ENCODE data around the gene RAB14. TPM values are rescaled to one million over a fixed set of nuclear protein-coding genes. Genes with fewer than 3 reads are reported as not detected.

Gene RAB14
- total and polyA plus RNA-seq, 2 experiments from 2014 or later = 22.8 to 31.0 TPM

- DNase-seq (ENCODE audit: low spot score) (no peak), ATAC-seq (no peak)
- H3K27ac ChIP-seq (ENCODE audit: low read depth) = no peak overlapping the region
- H3K79me2 ChIP-seq (replicated peaks; ENCODE audit: insufficient read depth) = no peaks in the 10 kb centered on the region
- Mint-ChIP-seq H3K27me3 (ENCODE audit: insufficient read depth, low read depth, poor library complexity) (peaks cover 9% of the 10 kb centered on the region), H3K9me3 (peaks cover 9% of the 10 kb centered on the region), H3K27ac (no peak overlapping the region), H3K4me1 (peaks cover 13% of the 10 kb centered on the region), H3K4me3 (no peak overlapping the region), H3K36me3 (ENCODE audit: low read depth) (no peaks in the 10 kb centered on the region; the same call in 1 of the 3 replicates)
- peaks cover 14% of the 10 kb centered on the region; the same call in 1 of the 2 replicates for H3K9me2 ChIP-seq (ENCODE audit: insufficient read depth)
- TF ChIP-seq EZH2 (IDR thresholded peaks at IDR 0.05; ENCODE audit: low read depth, unreplicated experiment) (no peak), CREB1 (CRISPR knock-in tag; IDR thresholded peaks at IDR 0.05; ENCODE audit: low read depth) (no peak), POLR2AphosphoS5 (IDR thresholded peaks at IDR 0.05; ENCODE audit: low read depth) (no peak), EZH2phosphoT487 (IDR thresholded peaks at IDR 0.05; ENCODE audit: unreplicated experiment) (no peak), ZNF462 (CRISPR knock-in tag; IDR thresholded peaks at IDR 0.05) (no peak), STAT1 (IDR thresholded peaks at IDR 0.05; ENCODE audit: unreplicated experiment) (no peak), ETS1 (IDR thresholded peaks at IDR 0.05) (no peak), JUNB (IDR thresholded peaks at IDR 0.05; ENCODE audit: unreplicated experiment) (no peak), CTCF (conservative IDR thresholded peaks at IDR 0.05; ENCODE audit: low read depth in 2 of 2) (no peak), ZNF331 (CRISPR knock-in tag; IDR thresholded peaks at IDR 0.05; ENCODE audit: low read depth) (no peak), NANOG (IDR thresholded peaks at IDR 0.05; ENCODE audit: borderline replicate concordance) (no peak), ZNF114 (CRISPR knock-in tag; IDR thresholded peaks at IDR 0.05) (no peak), REST (IDR thresholded peaks at IDR 0.05; ENCODE audit: unreplicated experiment) (no peak)
- no peak overlapping the region for H3K4me3 ChIP-seq
- no peaks in the 10 kb centered on the region for H4K20me1 ChIP-seq (replicated peaks; ENCODE audit: insufficient read depth)
- H3K36me3 ChIP-seq (ENCODE audit: insufficient read depth) = no peaks in the 10 kb centered on the region
- H2AFZ ChIP-seq = no peak overlapping the region
- H3K4me1 ChIP-seq (ENCODE audit: insufficient read depth) = no peaks in the 10 kb centered on the region
- H3F3A ChIP-seq (replicated peaks; ENCODE audit: low read depth) = no peaks in the 10 kb centered on the region
- no peak overlapping the region for H3K4me2 ChIP-seq
- H3K27me3 ChIP-seq (ENCODE audit: insufficient read depth) = no peaks in the 10 kb centered on the region
Observed at GRCh38 chr9:121239071-121239470, 37.4 kb upstream of the RAB14 start.
